Activated T-cell treated with anti-CD3 and anti-CD28 coated beads, Interleukin-2, amount 50 U/mL, for 4 hours (primary cell): ENCODE data around the gene PAQR9. TPM values are rescaled to one million over a fixed set of nuclear protein-coding genes. Genes with fewer than 3 reads are reported as not detected.

ENCODE experiments used
- total RNA-seq, 3 donors: library from RNA; stranded (reverse); gene quantifications; one replicate each; pipeline ENCODE4 v1.2.1, GENCODE V29; 2021

Gene PAQR9
- total RNA-seq, 3 donors from 2014 or later: not detected

Other genes starting within 250 kb of the PAQR9 start
- gene TRPC1, start 239.6 kb downstream of the PAQR9 start, total RNA-seq: 1 to 10 TPM in 1 of 3 donors, under 1 TPM in 2; 0.54 to 1.4 (median 0.68) TPM
- gene PCOLCE2, start 74.6 kb downstream of the PAQR9 start, total RNA-seq: under 1 TPM; 0.21 to 0.57 (median 0.43) TPM
- gene U2SURP, start 37.9 kb upstream of the PAQR9 start, total RNA-seq: 100 to 1,000 TPM; 156 to 178 (median 170) TPM
- gene CHST2, start 156.1 kb upstream of the PAQR9 start, total RNA-seq: 1 to 10 TPM; 4.8 to 5.0 (median 4.9) TPM